Motor neuron (in vitro differentiated cells): Measurements from ENCODE around the gene STMN1. TPM values are rescaled to one million over a fixed set of nuclear protein-coding genes. Genes with fewer than 3 reads are reported as not detected.
A peak's percentile ranks its signal among the peaks of the same experiment; 100 is the strongest.

Experiments used
- ATAC-seq, 8 experiments: fragments of 200-7000 bp; cut with Tn5 transposase; replicated peaks in 6 of 8; 2 replicates each; pipeline ENCODE4 v1.8.0; 2021; ENCODE audit warnings: mild to moderate bottlenecking in 8 of 8, moderate library complexity in 8 of 8
- H3K27ac ChIP-seq, 2 donors: fragments of 250-450 bp; sonication (Bioruptor Pico); 2 replicates each; pipeline ENCODE4 v1.9.0; 2021; ENCODE audit warnings: antibody characterized with exemption in 2 of 2, mild to moderate bottlenecking in 2 of 2, moderate library complexity in 1 of 2
- H3K4me1 ChIP-seq, 2 donors: fragments of 250-450 bp; sonication (Bioruptor Pico); replicated peaks in 1 of 2; 2 replicates each; pipeline ENCODE4 v1.6.1; 2021; ENCODE audit warnings: antibody characterized with exemption in 2 of 2, mild to moderate bottlenecking in 2 of 2, moderate library complexity in 1 of 2
- H3K4me3 ChIP-seq, 5 donors: fragments of 250-450 bp; sonication (Bioruptor Pico); 2 replicates each; pipeline ENCODE4 v1.9.0; 2021; ENCODE audit warnings: antibody characterized with exemption in 5 of 5, mild to moderate bottlenecking in 5 of 5, moderate library complexity in 4 of 5
- WGBS, 10 experiments: fragments of 450-650 bp; shearing (Covaris generic); methylation state at CpG; one replicate each; pipeline ENCODE4 v1.0.0; 2022; 5-methylcytosine and 5-hydroxymethylcytosine counted together
- in situ Hi-C, 9 experiments: fragments of 400-800 bp; cut with MboI; loops; one replicate each; pipeline ENCODE4 v1.15.0; 2021; ENCODE audit warnings: low sequenced_read_pairs in 9 of 9, low pct_unique_long_range_greater_than_20kb in 2 of 9; ENCODE audit not compliant: unreplicated experiment in 9 of 9
- total RNA-seq, 8 experiments: library from RNA; unstranded; fragments of 300-600 nt; gene quantifications; 2 replicates each; pipeline versions ENCODE4 v1.2.3 to v1.2.4, GENCODE V29; 2022

Gene STMN1
- total RNA-seq, 8 experiments from 2014 or later, result 11.5 to 1,830 (median 781) TPM

DNA sequence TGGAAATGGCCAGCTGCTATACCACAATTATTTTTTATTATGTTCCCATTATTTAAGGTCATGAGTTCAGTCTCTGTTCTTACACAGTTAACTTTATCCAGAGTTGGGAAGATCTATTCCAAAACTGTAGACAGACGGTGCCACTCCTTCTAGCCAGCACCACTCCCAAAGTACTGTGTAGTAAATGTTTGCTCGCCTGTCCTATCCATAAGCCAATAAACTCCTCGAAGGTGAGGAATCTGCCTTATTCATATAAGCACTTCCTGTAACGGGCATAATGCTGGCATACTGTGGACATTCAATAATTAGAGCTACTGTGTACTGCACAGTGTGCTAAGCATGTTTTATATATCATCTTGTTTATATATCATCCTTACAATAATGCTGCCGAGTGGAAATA, 26.1 kb upstream of the STMN1 start:
- no peak overlapping the region for H3K27ac ChIP-seq
- ATAC-seq, result no peak
- no peak overlapping the region for H3K4me3 ChIP-seq
- peaks cover 35 to 39% of the 10 kb centered on the region in 2 donors for H3K4me1 ChIP-seq
- 48 to 100% (median 89%) methylated on average over 1 to 5 of the region's 5 CpGs; no CpG with 5 or more reads in 4 of the 10 experiments for WGBS, 10 experiments
- in situ Hi-C loops, result no loop called here

GRCh38 chr1:25929016-25929415, 22.8 kb upstream of the STMN1 start:
- Histone ChIP-seq H3K27ac (peak overlapping the region; percentile 89 to 91), H3K4me1 (peaks cover 50 to 59% of the 10 kb centered on the region in 2 donors), H3K4me3 (no peak overlapping the region)
- in situ Hi-C loops, result no loop called here
- ATAC-seq, result no peak
- WGBS, 10 experiments, result 57 to 100% (median 88%) methylated on average over 1 to 7 of the region's 7 CpGs; no CpG with 5 or more reads in 2 of the 10 experiments

DNA sequence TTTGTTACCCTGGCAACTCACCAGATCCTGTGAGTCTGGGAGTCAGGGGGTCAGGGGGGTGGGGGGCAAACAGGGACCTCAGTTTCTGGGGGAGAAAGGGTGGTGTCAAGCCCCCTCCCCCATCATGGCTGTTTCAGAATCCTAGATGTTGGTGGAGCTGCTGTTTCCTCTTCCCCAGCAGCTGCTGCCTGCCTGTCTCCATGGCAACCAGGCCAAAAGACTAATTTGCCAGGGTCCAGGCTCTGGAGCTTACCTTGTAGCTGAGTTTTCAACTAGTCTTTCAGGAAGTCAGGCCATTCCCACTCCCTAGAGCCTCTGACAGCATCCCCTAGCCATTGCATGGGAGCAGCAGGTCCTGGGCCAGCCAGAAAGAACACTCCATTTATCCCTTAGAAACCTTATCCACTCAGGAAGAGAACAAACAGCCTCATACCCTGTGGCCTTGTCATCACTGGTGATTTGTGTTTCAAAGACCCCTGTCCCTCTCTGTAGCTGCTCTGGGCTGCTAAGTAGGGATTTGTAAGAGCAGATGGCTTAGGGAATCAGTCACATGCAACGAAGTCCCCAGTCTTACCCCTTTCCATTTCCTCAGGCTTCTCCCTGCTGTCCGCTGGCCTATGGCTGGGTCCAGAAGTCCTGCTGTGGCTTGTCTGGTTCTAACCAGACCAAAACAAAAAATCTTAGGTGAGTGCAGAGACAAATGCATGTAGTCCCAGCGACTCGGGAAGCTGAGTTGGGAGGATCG, 21.5 kb upstream of the STMN1 start:
- peak overlapping the region; percentile 89 to 91 for H3K27ac ChIP-seq
- in situ Hi-C loops, result no loop called here

GRCh38 chr1:25926731-25927496, 20.7 kb upstream of the STMN1 start:
- peak in 5 of 8 experiments; percentile 49 to 57 (median 53) for ATAC-seq
- H3K4me3 ChIP-seq, result no peak overlapping the region
- WGBS, 10 experiments, result 58 to 79% (median 72%) methylated on average over 2 to 12 of the region's 13 CpGs; no CpG with 5 or more reads in 2 of the 10 experiments
- in situ Hi-C loops, result no loop called here
- H3K4me1 ChIP-seq, result peaks cover 56 to 63% of the 10 kb centered on the region in 2 donors
- H3K27ac ChIP-seq, result peak overlapping the region; percentile 89 to 91

More for the DNA sequence above, 21.5 kb upstream of the STMN1 start:
- Histone ChIP-seq H3K4me1 (peaks cover 49 to 59% of the 10 kb centered on the region in 2 donors), H3K4me3 (no peak overlapping the region)
- WGBS, 10 experiments, result 0 to 61% (median 25%) methylated on average over 1 to 5 of the region's 5 CpGs; no CpG with 5 or more reads in 5 of the 10 experiments
- peak in 5 of 8 experiments; percentile 74 to 85 (median 80) for ATAC-seq

DNA sequence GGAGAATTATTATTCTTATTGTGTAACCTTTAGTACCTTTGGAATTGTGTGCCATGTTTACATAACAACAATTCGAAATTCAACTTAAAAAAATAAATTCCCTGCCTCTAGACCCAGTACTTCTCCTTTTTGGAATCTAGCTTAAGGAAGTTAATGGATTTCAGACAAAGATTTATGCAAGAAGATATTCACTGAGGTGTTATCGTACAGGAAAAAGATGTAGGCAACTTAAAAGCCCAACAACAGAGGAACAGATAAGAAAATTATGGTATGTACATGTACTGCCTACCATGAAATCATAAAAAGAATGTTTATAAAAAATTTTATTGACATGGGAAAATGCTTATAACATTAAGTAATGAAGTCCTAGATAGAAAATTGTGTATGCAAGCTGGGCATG, 18.2 kb upstream of the STMN1 start:
- Histone ChIP-seq H3K4me3 (no peak overlapping the region), H3K4me1 (peaks cover 63 to 74% of the 10 kb centered on the region in 2 donors), H3K27ac (no peak overlapping the region)
- no peak for ATAC-seq
- 43 to 100% (median 87%) methylated on average over 2 of the region's 2 CpGs for WGBS, 10 experiments
- in situ Hi-C loops, result no loop called here

DNA sequence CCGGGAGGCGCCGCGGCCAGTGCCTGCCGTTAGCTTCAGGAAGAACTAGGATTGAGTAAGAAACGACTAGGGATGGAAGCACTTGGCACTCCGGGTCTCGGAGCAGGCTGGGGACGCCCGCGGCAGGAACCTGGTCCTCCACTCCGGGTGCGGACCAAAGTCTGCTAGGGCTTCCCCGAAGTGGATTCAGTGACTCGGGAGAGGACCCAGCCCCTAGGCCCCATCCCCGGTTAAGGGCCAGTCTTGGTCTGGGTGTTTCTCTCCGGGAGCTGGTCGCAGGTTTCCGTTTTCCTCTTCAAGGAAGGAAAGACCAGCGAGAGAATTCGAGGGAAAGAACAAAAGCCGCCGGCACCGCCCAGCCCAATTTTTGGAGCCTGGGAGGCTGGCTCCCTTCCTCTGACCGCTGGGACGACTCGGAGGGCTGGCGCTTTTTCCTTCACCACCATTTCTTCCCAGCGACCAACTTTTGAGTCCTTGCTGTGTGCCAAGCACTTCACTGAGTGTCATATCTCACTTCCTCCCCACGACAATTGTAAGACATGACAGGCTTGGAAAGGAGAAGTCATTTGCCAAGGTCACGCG, 16.8 kb upstream of the STMN1 start:
- peaks cover 60 to 68% of the 10 kb centered on the region in 2 donors for H3K4me1 ChIP-seq
- in situ Hi-C loops, result no loop called here
- 3 to 40% (median 10%) methylated on average over 1 to 16 of the region's 32 CpGs; no CpG with 5 or more reads in 2 of the 10 experiments for WGBS, 10 experiments
- ATAC-seq, result peak in 7 of 8 experiments; percentile 22 to 77 (median 42)
- peak overlapping the region; percentile 12 to 32 (median 21) for H3K4me3 ChIP-seq
- H3K27ac ChIP-seq, result peak overlapping the region; percentile 15 to 67

DNA sequence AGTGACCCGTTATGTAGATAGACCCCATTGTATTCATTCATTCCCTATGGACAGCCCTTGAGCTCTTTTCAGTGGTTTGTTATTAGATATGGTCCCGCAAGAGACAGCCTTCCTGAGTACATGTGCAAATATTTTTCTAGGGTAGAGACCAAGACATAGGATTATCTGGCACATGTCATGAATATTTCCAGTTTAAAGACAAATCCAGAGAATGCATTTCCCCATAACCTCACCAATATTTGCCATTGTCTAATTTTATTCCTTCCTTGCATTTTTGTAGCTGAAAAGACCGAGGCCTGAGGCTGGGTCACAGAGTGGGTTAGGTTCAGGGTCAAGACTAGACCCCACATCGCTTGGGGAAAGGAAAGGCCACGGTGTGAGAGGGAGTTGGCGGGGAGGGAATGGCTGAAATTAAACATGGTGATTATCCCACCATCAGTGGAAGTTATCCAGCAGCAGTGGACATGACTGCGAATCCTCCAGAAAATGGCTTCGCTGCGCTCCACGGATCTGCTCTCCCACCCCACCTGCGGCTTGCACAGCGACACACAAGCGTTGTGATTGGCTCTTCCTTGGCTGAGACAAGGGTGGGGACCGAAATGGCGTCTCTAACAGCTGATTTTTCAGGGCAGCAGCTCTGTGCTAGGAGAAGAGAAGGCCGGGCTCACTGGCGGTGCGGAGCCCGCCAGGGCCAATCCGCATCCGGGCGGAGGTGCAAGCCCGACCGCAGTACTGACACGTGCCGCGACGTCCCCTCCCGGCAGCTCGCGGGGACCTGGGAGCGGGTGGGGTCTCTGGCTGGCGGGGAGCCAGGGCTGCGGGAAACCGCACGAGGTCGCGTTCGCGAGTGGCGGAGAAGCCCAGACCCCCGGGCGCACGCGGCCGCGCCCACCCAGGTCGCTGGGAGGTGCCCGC, 16.1 kb upstream of the STMN1 start:
- peak; percentile 56 to 86 (median 73) for ATAC-seq
- Histone ChIP-seq H3K4me3 (peak overlapping the region; percentile 12 to 32 (median 21)), H3K27ac (peak overlapping the region; percentile 15 to 67), H3K4me1 (peaks cover 57 to 65% of the 10 kb centered on the region in 2 donors)
- in situ Hi-C loops, result no loop called here
- 8 to 48% (median 20%) methylated on average over 2 to 14 of the region's 49 CpGs for WGBS, 10 experiments

GRCh38 chr1:25918615-25919014, 12.4 kb upstream of the STMN1 start:
- H3K27ac ChIP-seq, result no peak overlapping the region
- no peak overlapping the region for H3K4me3 ChIP-seq
- ATAC-seq, result no peak
- in situ Hi-C loops, result no loop called here
- WGBS, 10 experiments, result 80 to 100% (median 87%) methylated on average over 1 to 8 of the region's 11 CpGs; no CpG with 5 or more reads in 4 of the 10 experiments
- peaks cover 35 to 40% of the 10 kb centered on the region in 2 donors for H3K4me1 ChIP-seq

DNA sequence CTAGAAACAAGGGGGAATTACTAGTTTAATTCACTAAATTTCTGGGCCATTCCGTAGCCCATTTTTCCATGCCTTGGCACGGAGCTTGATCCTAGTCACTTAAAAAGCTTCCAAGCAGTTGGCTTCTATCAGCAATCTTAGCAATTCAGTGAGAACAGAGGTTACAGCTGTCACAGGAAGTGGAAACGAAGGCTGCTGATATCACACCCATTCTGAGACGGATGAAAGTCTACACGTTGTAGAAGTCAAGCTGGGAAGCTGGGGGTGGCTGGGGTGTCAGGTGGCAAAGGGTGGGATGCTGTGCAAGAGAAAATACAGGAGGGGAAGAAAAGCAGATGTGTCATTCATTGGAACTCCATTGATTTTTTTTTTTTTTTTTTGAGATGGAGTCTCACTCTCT, 11.8 kb upstream of the STMN1 start:
- Histone ChIP-seq H3K4me3 (no peak overlapping the region), H3K4me1 (peaks cover 28 to 34% of the 10 kb centered on the region in 2 donors), H3K27ac (peak overlapping the region in 1 of 2 donors; percentile 2)
- in situ Hi-C loops, result no loop called here
- 0 to 82% (median 60%) methylated on average over 1 to 4 of the region's 5 CpGs; no CpG with 5 or more reads in 3 of the 10 experiments for WGBS, 10 experiments
- peak in 2 of 8 experiments; percentile 7 to 15 for ATAC-seq

GRCh38 chr1:25916460-25916859, 10.2 kb upstream of the STMN1 start:
- no peak for ATAC-seq

GRCh38 chr1:25914074-25914995, 8.1 kb upstream of the STMN1 start:
- H3K27ac ChIP-seq, result no peak overlapping the region
- WGBS, 10 experiments, result 60 to 100% (median 93%) methylated on average over 1 to 3 of the region's 3 CpGs; no CpG with 5 or more reads in 1 of the 10 experiments
- in situ Hi-C loops, result no loop called here
- H3K4me1 ChIP-seq, result peaks cover 11 to 12% of the 10 kb centered on the region in 2 donors
- no peak overlapping the region for H3K4me3 ChIP-seq
- peak in 2 of 8 experiments; percentile 29 to 36 for ATAC-seq

More at GRCh38 chr1:25916460-25916859, 10.2 kb upstream of the STMN1 start:
- Histone ChIP-seq H3K27ac (no peak overlapping the region), H3K4me3 (no peak overlapping the region), H3K4me1 (peaks cover 13 to 18% of the 10 kb centered on the region in 2 donors)
- WGBS, 10 experiments, result 76 to 100% (median 83%) methylated on average over 2 of the region's 2 CpGs; no CpG with 5 or more reads in 5 of the 10 experiments
- in situ Hi-C loops, result no loop called here
